HepG2 (cell line): Measurements from ENCODE around the gene MSI2. TPM values are rescaled to one million over a fixed set of nuclear protein-coding genes. Genes with fewer than 3 reads are reported as not detected.

Source experiments
- ARID2 ChIP-seq: sonication (generic); formaldehyde crosslinking; IDR thresholded peaks from 2 replicates; pipeline ENCODE4 v1.8.1; 2022; ENCODE audit warnings: mild to moderate bottlenecking, missing genetic modification reagents, borderline replicate concordance
- CREM ChIP-seq, 2 experiments: sonication (generic) in 1 of 2; formaldehyde crosslinking in 1 of 2; IDR thresholded peaks; 2 replicates each; pipeline versions ENCODE4 v1.4.0 to v1.6.1; 2016 to 2020; ENCODE audit warnings: antibody characterized with exemption in 1 of 2, mild to moderate bottlenecking in 1 of 2, missing genetic modification reagents in 1 of 2
- FOXO4 ChIP-seq: sonication (generic); formaldehyde crosslinking; conservative IDR thresholded peaks from 2 replicates; pipeline ENCODE4 v1.8.1; 2023; ENCODE audit warnings: missing genetic modification reagents
- IRX3 ChIP-seq: sonication (generic); formaldehyde crosslinking; IDR thresholded peaks from 2 replicates; pipeline ENCODE4 v1.8.1; 2023; ENCODE audit warnings: mild to moderate bottlenecking, low read depth, missing genetic modification reagents, borderline replicate concordance
- MXD4 ChIP-seq: IDR thresholded peaks from 2 replicates; pipeline ENCODE4 v1.6.1; 2016; ENCODE audit warnings: mild to moderate bottlenecking, missing biosample characterization, missing genetic modification reagents
- RARA ChIP-seq: IDR thresholded peaks from 2 replicates; pipeline ENCODE4 v1.6.1; 2016; ENCODE audit warnings: missing genetic modification reagents, missing compliant biosample characterization
- SNAPC2 ChIP-seq: sonication (generic); formaldehyde crosslinking; IDR thresholded peaks from 2 replicates; pipeline ENCODE4 v1.8.1; 2022; ENCODE audit warnings: mild to moderate bottlenecking, missing genetic modification reagents
- SRY ChIP-seq: sonication (generic); formaldehyde crosslinking; IDR thresholded peaks from 2 replicates; pipeline ENCODE4 v1.8.0; 2022; ENCODE audit warnings: mild to moderate bottlenecking, missing genetic modification reagents
- SUZ12 ChIP-seq: fragments of 150-350 bp; IDR thresholded peaks from 2 replicates; pipeline ENCODE4 v1.6.1; 2014; ENCODE audit warnings: low read depth, low read length
- TBX3 ChIP-seq: fragments of 450-650 bp; IDR thresholded peaks from 2 replicates; pipeline ENCODE4 v1.6.1; 2017; ENCODE audit warnings: antibody characterized with exemption, mild to moderate bottlenecking, inconsistent platforms, borderline replicate concordance
- TRIM24 ChIP-seq: sonication (generic); formaldehyde crosslinking; IDR thresholded peaks from 2 replicates; pipeline ENCODE4 v1.8.0; 2022; ENCODE audit warnings: mild to moderate bottlenecking, missing genetic modification reagents
- ZFP41 ChIP-seq: sonication (generic); formaldehyde crosslinking; IDR thresholded peaks from 2 replicates; pipeline ENCODE4 v1.4.0; 2020; ENCODE audit warnings: mild to moderate bottlenecking, missing genetic modification reagents, borderline replicate concordance
- ZNF207 ChIP-seq: fragments of 450-650 bp; IDR thresholded peaks from 2 replicates; pipeline ENCODE4 v1.6.1; 2016; ENCODE audit warnings: antibody characterized with exemption, borderline replicate concordance
- ZNF383 ChIP-seq: sonication (generic); formaldehyde crosslinking; IDR thresholded peaks from 2 replicates; pipeline ENCODE4 v1.4.0; 2020; ENCODE audit warnings: missing genetic modification reagents, mild to moderate bottlenecking, borderline replicate concordance
- ZNF674 ChIP-seq: sonication (generic); formaldehyde crosslinking; IDR thresholded peaks from 2 replicates; pipeline ENCODE4 v1.5.0; 2020; ENCODE audit warnings: low read depth, mild to moderate bottlenecking, missing genetic modification reagents
- ZNF773 ChIP-seq: sonication (generic); formaldehyde crosslinking; IDR thresholded peaks from 2 replicates; pipeline ENCODE4 v1.4.0; 2020; ENCODE audit warnings: missing genetic modification reagents, borderline replicate concordance
- polyA plus RNA-seq, 8 experiments: library from polyadenylated mRNA; depleted of rRNA in 3 of 8; stranded (reverse) in 7 of 8; unstranded in 1 of 8; fragments of >200 nt; fragmentation: Illumina TruSeq in 4 of 8; extraction: Trizol in 4 of 8; gene quantifications; 2 replicates each; pipeline versions ENCODE4 v1.2.1 to v1.2.3, GENCODE V29; 2011 to 2016; ENCODE audit warnings: low read depth in 4 of 8, missing spikeins in 1 of 8, mixed read lengths in 1 of 8; ENCODE audit not compliant: insufficient read depth in 1 of 8
- total RNA-seq, 5 experiments: library from RNA; depleted of rRNA; stranded (reverse); fragments of >200 nt; fragmentation: Illumina TruSeq; extraction: Trizol; gene quantifications; 2 replicates each; pipeline ENCODE4 v1.2.3, GENCODE V29; 2016; ENCODE audit warnings: low read depth in 1 of 5
- TF ChIP-seq, protein P1 (sequence below): sonication (generic); formaldehyde crosslinking; IDR thresholded peaks from 2 replicates; pipeline ENCODE4 v1.4.0; 2020; ENCODE audit warnings: mild to moderate bottlenecking, missing genetic modification reagents
- TF ChIP-seq, protein P2 (sequence below): sonication (generic); formaldehyde crosslinking; IDR thresholded peaks from 2 replicates; pipeline ENCODE4 v1.8.1; 2023; ENCODE audit warnings: mild to moderate bottlenecking, inconsistent platforms, moderate library complexity, missing genetic modification reagents, borderline replicate concordance

Gene MSI2
- total and polyA plus RNA-seq, 2 of the 13 experiments (the other 11 are each of a cell fraction or from before 2014, with no cell fraction given) = 77.5 to 78.4 TPM

GRCh38 chr17:57516290-57517230 lies 260.2 kb downstream of the MSI2 start (continued):
- TF ChIP-seq ZNF207 (no peak), ARID2 (CRISPR knock-in tag) (no peak), CREM (IDR thresholded peaks at IDR 0.05) (peak; percentile 83), CREM (CRISPR knock-in tag; IDR thresholded peaks at IDR 0.05) (no peak), TBX3 (peak; percentile 74), SUZ12 (no peak), SRY (CRISPR knock-in tag) (no peak), SNAPC2 (CRISPR knock-in tag) (peak; percentile 61; the same call in 1 of the 2 replicates), ZNF383 (CRISPR knock-in tag) (0 out of 2 replicates have a peak, but pooled peaks have one; percentile 65), ZNF773 (CRISPR knock-in tag) (no peak), IRX3 (CRISPR knock-in tag) (no peak), ZFP41 (CRISPR knock-in tag) (no peak), RARA (CRISPR knock-in tag) (peak; percentile 90), ZNF674 (CRISPR knock-in tag) (no peak), TRIM24 (peak; percentile 24; the same call in 1 of the 2 replicates), MXD4 (CRISPR knock-in tag) (0 out of 2 replicates have a peak, but pooled peaks have one; percentile 18), FOXO4 (CRISPR knock-in tag) (no peak)
- TF ChIP-seq, protein P1, sequence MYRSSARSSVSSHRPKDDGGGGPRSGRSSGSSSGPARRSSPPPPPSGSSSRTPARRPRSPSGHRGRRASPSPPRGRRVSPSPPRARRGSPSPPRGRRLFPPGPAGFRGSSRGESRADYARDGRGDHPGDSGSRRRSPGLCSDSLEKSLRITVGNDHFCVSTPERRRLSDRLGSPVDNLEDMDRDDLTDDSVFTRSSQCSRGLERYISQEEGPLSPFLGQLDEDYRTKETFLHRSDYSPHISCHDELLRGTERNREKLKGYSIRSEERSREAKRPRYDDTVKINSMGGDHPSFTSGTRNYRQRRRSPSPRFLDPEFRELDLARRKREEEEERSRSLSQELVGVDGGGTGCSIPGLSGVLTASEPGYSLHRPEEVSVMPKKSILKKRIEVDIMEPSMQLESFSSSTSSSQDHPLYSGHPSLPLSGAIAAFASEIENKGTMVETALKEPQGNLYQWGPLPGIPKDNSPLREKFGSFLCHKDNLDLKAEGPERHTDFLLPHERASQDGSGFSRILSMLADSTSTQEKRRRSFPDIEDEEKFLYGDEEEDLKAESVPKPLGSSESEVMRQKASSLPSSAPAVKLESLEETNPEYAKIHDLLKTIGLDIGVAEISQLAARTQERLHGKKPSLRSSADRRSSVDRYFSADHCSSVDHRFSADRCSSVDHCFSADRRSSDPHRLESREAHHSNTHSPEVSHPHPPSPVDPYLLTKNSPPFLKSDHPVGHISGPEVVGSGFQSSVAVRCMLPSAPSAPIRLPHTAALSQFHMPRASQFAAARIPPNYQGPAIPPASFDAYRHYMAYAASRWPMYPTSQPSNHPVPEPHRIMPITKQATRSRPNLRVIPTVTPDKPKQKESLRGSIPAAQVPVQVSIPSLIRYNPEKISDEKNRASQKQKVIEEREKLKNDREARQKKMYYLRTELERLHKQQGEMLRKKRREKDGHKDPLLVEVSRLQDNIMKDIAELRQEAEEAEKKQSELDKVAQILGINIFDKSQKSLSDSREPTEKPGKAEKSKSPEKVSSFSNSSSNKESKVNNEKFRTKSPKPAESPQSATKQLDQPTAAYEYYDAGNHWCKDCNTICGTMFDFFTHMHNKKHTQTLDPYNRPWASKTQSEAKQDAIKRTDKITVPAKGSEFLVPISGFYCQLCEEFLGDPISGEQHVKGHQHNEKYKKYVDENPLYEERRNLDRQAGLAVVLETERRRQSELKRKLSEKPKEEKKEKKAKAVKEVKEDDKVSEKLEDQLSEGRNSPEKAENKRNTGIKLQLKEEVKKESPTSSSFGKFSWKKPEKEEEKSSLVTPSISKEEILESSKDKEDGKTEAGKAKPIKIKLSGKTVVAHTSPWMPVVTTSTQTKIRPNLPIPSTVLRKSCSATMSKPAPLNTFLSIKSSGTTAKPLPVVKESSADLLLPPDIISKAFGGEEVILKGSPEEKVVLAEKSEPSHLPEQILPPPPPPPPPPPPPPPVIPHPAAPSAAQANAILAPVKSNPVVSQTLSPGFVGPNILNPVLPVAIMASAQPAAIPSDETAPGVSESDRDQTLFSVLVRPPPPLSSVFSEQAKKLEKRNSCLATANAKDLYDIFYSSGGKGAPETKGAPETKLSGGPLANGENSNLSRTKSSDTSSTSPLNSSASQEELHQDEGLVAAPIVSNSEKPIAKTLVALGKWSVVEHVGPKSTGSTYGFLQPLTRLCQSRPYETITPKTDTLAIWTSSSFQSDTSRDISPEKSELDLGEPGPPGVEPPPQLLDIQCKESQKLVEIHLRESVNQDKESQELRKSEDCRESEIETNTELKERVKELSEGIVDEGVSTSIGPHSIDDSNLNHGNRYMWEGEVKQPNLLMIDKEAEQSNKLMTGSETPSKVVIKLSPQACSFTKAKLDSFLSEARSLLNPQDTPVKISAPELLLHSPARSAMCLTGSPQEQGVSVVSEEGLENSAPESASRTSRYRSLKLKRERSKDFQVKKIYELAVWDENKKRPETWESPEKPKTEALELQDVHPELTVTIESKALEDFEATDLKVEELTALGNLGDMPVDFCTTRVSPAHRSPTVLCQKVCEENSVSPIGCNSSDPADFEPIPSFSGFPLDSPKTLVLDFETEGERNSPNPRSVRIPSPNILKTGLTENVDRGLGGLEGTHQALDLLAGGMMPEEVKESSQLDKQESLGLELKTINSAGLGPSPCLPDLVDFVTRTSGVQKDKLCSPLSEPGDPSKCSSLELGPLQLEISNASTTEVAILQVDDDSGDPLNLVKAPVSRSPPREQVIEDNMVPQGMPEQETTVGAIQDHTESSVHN (CRISPR knock-in tag) = no peak
- TF ChIP-seq, protein P2, sequence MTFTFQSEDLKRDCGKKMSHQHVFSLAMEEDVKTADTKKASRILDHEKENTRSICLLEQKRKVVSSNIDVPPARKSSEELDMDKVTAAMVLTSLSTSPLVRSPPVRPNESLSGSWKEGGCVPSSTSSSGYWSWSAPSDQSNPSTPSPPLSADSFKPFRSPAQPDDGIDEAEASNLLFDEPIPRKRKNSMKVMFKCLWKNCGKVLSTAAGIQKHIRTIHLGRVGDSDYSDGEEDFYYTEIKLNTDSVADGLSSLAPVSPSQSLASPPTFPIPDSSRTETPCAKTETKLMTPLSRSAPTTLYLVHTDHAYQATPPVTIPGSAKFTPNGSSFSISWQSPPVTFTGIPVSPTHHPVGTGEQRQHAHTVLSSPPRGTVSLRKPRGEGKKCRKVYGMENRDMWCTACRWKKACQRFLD = no peak
